OCI-LY1 (cell line): ENCODE results near the gene NUDC.

Source experiments
- H2AFZ ChIP-seq: fragments of 200-600 bp; sonication (generic), shearing (Covaris generic); 2 replicates; pipeline ENCODE4 v1.6.0; 2014; ENCODE audit warnings: antibody characterized with exemption, mild to moderate bottlenecking, low read length
- H3F3A ChIP-seq: fragments of 200-600 bp; sonication (generic), shearing (Covaris generic); 2 replicates; pipeline ENCODE4 v1.6.0; 2014; ENCODE audit warnings: mild to moderate bottlenecking, antibody characterized with exemption, low read length, moderate library complexity; ENCODE audit not compliant: insufficient read depth
- H3K27ac ChIP-seq: fragments of 200-600 bp; sonication (generic); 2 replicates; pipeline ENCODE4 v1.5.1; 2014; ENCODE audit warnings: low read length, mixed run types, mild to moderate bottlenecking, low read depth; ENCODE audit not compliant: poor library complexity, severe bottlenecking
- H3K27me3 ChIP-seq: fragments of 200-600 bp; sonication (generic); 2 replicates; pipeline ENCODE4 v1.6.0; 2014; ENCODE audit warnings: antibody characterized with exemption, mild to moderate bottlenecking, low read length, moderate library complexity; ENCODE audit not compliant: insufficient read depth
- H3K36me3 ChIP-seq: fragments of 200-600 bp; sonication (generic); 2 replicates; pipeline ENCODE4 v1.6.1; 2014; ENCODE audit warnings: mild to moderate bottlenecking, antibody characterized with exemption, low read length, moderate library complexity, mixed read lengths; ENCODE audit not compliant: insufficient read depth
- H3K4me1 ChIP-seq: fragments of 200-600 bp; sonication (generic); 2 replicates; pipeline ENCODE4 v1.5.1; 2014; ENCODE audit warnings: mild to moderate bottlenecking, low read length, moderate library complexity; ENCODE audit not compliant: insufficient read depth, severe bottlenecking
- H3K4me2 ChIP-seq: fragments of 200-600 bp; sonication (generic), shearing (Covaris generic); 2 replicates; pipeline ENCODE4 v1.6.1; 2014; ENCODE audit warnings: low read length
- H3K4me3 ChIP-seq: fragments of 200-600 bp; sonication (generic); 2 replicates; pipeline ENCODE4 v1.5.1; 2014; ENCODE audit warnings: low read length, low read depth, mild to moderate bottlenecking, mixed read lengths; ENCODE audit not compliant: poor library complexity, severe bottlenecking
- H3K79me2 ChIP-seq: fragments of 200-600 bp; shearing (Covaris generic); 2 replicates; pipeline ENCODE4 v1.6.1; 2016; ENCODE audit warnings: mixed run types, low read length, mixed read lengths; ENCODE audit not compliant: insufficient read depth
- H3K9ac ChIP-seq: fragments of 200-600 bp; sonication (generic), shearing (Covaris generic); 2 replicates; pipeline ENCODE4 v1.6.1; 2014; ENCODE audit warnings: mild to moderate bottlenecking, low read length, mixed read lengths
- H3K9me2 ChIP-seq: fragments of 200-600 bp; sonication (generic), shearing (Covaris generic); 2 replicates; pipeline ENCODE4 v1.6.1; 2014; ENCODE audit warnings: low read depth, mild to moderate bottlenecking, low read length, mixed read lengths
- H3K9me3 ChIP-seq: fragments of 200-600 bp; shearing (Covaris generic); 2 replicates; pipeline ENCODE4 v1.6.1; 2014; ENCODE audit warnings: low read length, mixed read lengths
- H4K20me1 ChIP-seq: fragments of 200-600 bp; sonication (generic), shearing (Covaris generic); 2 replicates; pipeline ENCODE4 v1.6.0; 2016; ENCODE audit warnings: mild to moderate bottlenecking, low read length; ENCODE audit not compliant: insufficient read depth
- EZH2 ChIP-seq: fragments of 200-600 bp; sonication (generic), shearing (Covaris generic); IDR thresholded peaks from 2 replicates; pipeline ENCODE4 v1.8.0; 2017; ENCODE audit warnings: borderline replicate concordance, mixed run types, mild to moderate bottlenecking, antibody characterized with exemption, low read length, moderate library complexity, mixed read lengths
- TF ChIP-seq, protein P1 (sequence below): fragments of 200-600 bp; sonication (generic), shearing (Covaris generic); IDR thresholded peaks from 2 replicates; pipeline ENCODE4 v1.5.1; 2017; ENCODE audit warnings: mild to moderate bottlenecking, antibody characterized with exemption, low read length, moderate library complexity, mixed read lengths

NUDC gene

DNA sequence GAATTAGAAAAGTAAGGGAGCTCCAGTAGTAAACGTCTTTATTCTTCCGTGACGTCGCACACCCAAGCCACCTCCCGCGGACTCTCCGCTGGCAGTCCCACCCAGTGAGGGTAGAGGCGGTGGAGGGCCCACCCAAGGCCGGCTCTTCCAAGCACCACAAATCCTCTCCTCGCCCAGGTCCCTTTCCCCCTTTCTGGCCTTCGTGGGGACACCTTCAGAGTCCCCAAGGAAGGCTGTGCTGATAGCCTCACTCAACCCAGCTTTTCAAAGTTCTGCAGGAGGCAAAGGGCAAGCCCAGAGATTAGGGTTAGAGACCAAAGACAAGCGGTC lies 31.1 kb upstream of the NUDC start:
- Histone ChIP-seq H3F3A (no peaks in the 10 kb centered on the region), H3K4me2 (peak overlapping the region; percentile 81), H3K4me3 (peak overlapping the region; percentile 95), H2AFZ (no peak overlapping the region), H3K9ac (peak overlapping the region; percentile 89), H3K79me2 (no peaks in the 10 kb centered on the region), H3K27me3 (no peaks in the 10 kb centered on the region), H3K4me1 (peaks cover 18% of the 10 kb centered on the region), H3K9me2 (no peaks in the 10 kb centered on the region), H3K27ac (peak overlapping the region; percentile 59), H3K36me3 (peaks cover 60% of the 10 kb centered on the region), H3K9me3 (no peaks in the 10 kb centered on the region), H4K20me1 (no peaks in the 10 kb centered on the region)
- TF ChIP-seq, protein P1, sequence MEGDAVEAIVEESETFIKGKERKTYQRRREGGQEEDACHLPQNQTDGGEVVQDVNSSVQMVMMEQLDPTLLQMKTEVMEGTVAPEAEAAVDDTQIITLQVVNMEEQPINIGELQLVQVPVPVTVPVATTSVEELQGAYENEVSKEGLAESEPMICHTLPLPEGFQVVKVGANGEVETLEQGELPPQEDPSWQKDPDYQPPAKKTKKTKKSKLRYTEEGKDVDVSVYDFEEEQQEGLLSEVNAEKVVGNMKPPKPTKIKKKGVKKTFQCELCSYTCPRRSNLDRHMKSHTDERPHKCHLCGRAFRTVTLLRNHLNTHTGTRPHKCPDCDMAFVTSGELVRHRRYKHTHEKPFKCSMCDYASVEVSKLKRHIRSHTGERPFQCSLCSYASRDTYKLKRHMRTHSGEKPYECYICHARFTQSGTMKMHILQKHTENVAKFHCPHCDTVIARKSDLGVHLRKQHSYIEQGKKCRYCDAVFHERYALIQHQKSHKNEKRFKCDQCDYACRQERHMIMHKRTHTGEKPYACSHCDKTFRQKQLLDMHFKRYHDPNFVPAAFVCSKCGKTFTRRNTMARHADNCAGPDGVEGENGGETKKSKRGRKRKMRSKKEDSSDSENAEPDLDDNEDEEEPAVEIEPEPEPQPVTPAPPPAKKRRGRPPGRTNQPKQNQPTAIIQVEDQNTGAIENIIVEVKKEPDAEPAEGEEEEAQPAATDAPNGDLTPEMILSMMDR, result no peak
- TF ChIP-seq EZH2, result no peak

DNA sequence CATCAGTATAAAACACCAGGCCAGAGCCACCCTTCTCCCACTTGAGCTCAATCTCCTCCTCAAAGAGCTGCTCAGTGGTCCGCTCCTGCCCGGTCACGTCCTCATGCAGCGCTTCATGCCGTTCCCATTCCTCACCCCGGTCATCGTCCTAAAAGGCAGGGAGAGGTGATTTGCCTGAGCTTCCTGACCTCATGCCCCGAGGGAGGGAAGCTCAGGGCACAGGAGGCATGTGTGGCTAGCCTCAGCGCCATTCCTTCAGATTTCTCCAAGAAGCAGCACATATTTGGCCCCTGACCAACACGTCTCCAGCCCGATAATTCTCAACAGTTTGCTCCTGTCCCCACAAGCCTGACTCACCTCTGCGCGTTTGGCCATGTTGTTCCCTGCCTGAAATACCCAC lies 27.3 kb upstream of the NUDC start:
- Histone ChIP-seq H3K79me2 (peaks cover 6% of the 10 kb centered on the region), H3K4me2 (no peak overlapping the region)

DNA sequence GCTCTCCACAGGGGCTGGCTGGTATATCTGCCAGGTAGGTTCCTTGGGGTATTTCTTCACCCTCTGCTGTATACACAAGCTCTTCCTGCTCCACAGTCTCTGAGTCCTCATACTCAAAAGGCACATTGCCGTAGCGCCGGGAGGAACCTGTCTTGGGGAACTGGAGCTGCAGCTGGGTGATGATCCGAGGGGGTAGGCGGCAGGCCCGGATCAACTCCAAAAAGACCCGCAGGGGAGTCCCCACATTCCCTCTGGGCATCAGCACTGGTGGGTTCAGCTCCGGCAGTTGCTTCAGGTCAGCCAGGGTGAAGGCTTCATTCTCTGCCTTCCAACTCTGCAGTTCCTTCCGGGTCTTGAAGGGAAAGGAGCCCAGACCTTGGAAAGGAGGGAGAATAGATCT lies 24.2 kb upstream of the NUDC start:
- Histone ChIP-seq H3K9me3 (no peaks in the 10 kb centered on the region), H2AFZ (no peak overlapping the region), H3K4me2 (no peak overlapping the region), H3K4me1 (peaks cover 23% of the 10 kb centered on the region), H3K9ac (no peak overlapping the region), H3F3A (no peaks in the 10 kb centered on the region), H3K4me3 (no peak overlapping the region), H4K20me1 (no peaks in the 10 kb centered on the region), H3K27me3 (no peaks in the 10 kb centered on the region), H3K36me3 (peaks cover 39% of the 10 kb centered on the region), H3K9me2 (no peaks in the 10 kb centered on the region), H3K27ac (no peak overlapping the region), H3K79me2 (peaks cover 13% of the 10 kb centered on the region)
- TF ChIP-seq, protein P1, result no peak
- no peak for TF ChIP-seq EZH2

More for the DNA sequence above, 27.3 kb upstream of the NUDC start:
- Histone ChIP-seq H3K9ac (no peak overlapping the region), H3K9me2 (no peaks in the 10 kb centered on the region), H3K4me1 (peaks cover 21% of the 10 kb centered on the region), H3K4me3 (no peak overlapping the region), H3K27me3 (no peaks in the 10 kb centered on the region), H2AFZ (no peak overlapping the region), H3F3A (no peaks in the 10 kb centered on the region), H4K20me1 (no peaks in the 10 kb centered on the region), H3K36me3 (peaks cover 44% of the 10 kb centered on the region), H3K27ac (no peak overlapping the region), H3K9me3 (no peaks in the 10 kb centered on the region)
- TF ChIP-seq, protein P1, result no peak
- TF ChIP-seq EZH2, result no peak
